ENCODE results near the gene MUC22. TPM values are rescaled to one million over a fixed set of nuclear protein-coding genes. Genes with fewer than 3 reads are reported as not detected.

The MUC22 gene
- total and polyA plus RNA-seq, 2 donors, result 0.02 to 0.05 TPM

DNA sequence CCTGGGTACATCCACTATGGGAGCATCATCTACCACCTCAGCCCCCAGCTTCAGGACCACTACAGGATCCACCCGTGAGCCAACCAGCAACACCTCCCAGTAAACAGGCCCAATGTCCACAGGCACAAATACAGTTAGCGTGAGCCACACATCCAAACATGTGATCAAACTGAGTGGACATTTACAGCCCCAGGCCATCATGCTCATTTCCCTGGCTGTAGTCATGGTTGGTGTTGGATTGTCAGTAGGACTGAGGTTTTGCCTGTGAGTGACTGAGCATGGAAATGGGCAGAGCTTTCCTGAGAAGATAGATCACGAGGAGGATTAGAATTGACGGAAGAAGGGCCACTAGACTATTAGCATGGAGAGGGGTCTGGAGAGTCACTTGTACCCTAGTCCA, 37.5 kb upstream of the MUC22 start:
- H3K4me1 ChIP-seq (ENCODE audit: control insufficient read depth in 2 of 2, insufficient read depth in 2 of 2, low read length in 2 of 2), result no peaks in the 10 kb centered on the region
- DNase-seq (ENCODE audit: low read depth in 6 of 9, low spot score in 9 of 9), result no peak
- H3K27ac ChIP-seq (ENCODE audit: low read depth in 1 of 2, low read length in 1 of 2), result no peak overlapping the region
- 97% methylated on average over 4 of the region's 4 CpGs for WGBS
- H3K27me3 ChIP-seq (ENCODE audit: control insufficient read depth in 2 of 2, insufficient read depth in 1 of 2, low read length in 1 of 2), result peaks cover 0 to 7% of the 10 kb centered on the region in 2 donors
- H3K9me3 ChIP-seq (ENCODE audit: control insufficient read depth in 2 of 2, insufficient read depth in 1 of 2, low read length in 1 of 2), result no peaks in the 10 kb centered on the region
- no peak overlapping the region for H3K4me3 ChIP-seq (ENCODE audit: low read length in 2 of 2)
- H3K36me3 ChIP-seq (ENCODE audit: control insufficient read depth in 2 of 2, insufficient read depth in 2 of 2, low read length in 1 of 2), result no peaks in the 10 kb centered on the region

- no peak for DNase-seq (ENCODE audit: low read depth in 6 of 9, low spot score in 9 of 9)
- 95% methylated on average over 4 of the region's 4 CpGs for WGBS
- H3K4me3 ChIP-seq (ENCODE audit: low read length in 2 of 2), result no peak overlapping the region
- no peaks in the 10 kb centered on the region for H3K36me3 ChIP-seq (ENCODE audit: control insufficient read depth in 2 of 2, insufficient read depth in 2 of 2, low read length in 1 of 2)
- H3K27ac ChIP-seq (ENCODE audit: low read depth in 1 of 2, low read length in 1 of 2), result no peak overlapping the region
- no peaks in the 10 kb centered on the region for H3K4me1 ChIP-seq (ENCODE audit: control insufficient read depth in 2 of 2, insufficient read depth in 2 of 2, low read length in 2 of 2)
- peaks cover 0 to 20% of the 10 kb centered on the region in 2 donors for H3K27me3 ChIP-seq (ENCODE audit: control insufficient read depth in 2 of 2, insufficient read depth in 1 of 2, low read length in 1 of 2)
- H3K9me3 ChIP-seq (ENCODE audit: control insufficient read depth in 2 of 2, insufficient read depth in 1 of 2, low read length in 1 of 2), result no peaks in the 10 kb centered on the region
These were observed 35.6 kb upstream of the MUC22 start for GRCh38 chr6:30974490-30975252.

- H3K4me3 ChIP-seq (ENCODE audit: low read length in 2 of 2), result no peak overlapping the region
- 81% methylated on average over 1 of the region's 1 CpG for WGBS
- H3K27ac ChIP-seq (ENCODE audit: low read depth in 1 of 2, low read length in 1 of 2), result no peak overlapping the region
- peaks cover 0 to 38% of the 10 kb centered on the region in 2 donors for H3K27me3 ChIP-seq (ENCODE audit: control insufficient read depth in 2 of 2, insufficient read depth in 1 of 2, low read length in 1 of 2)
- H3K36me3 ChIP-seq (ENCODE audit: control insufficient read depth in 2 of 2, insufficient read depth in 2 of 2, low read length in 1 of 2), result no peaks in the 10 kb centered on the region
- no peak for DNase-seq (ENCODE audit: low read depth in 6 of 9, low spot score in 9 of 9)
- H3K9me3 ChIP-seq (ENCODE audit: control insufficient read depth in 2 of 2, insufficient read depth in 1 of 2, low read length in 1 of 2), result no peaks in the 10 kb centered on the region
- H3K4me1 ChIP-seq (ENCODE audit: control insufficient read depth in 2 of 2, insufficient read depth in 2 of 2, low read length in 2 of 2), result no peaks in the 10 kb centered on the region
These were observed 31.1 kb upstream of the MUC22 start for GRCh38 chr6:30979141-30979540.

- Histone ChIP-seq H3K4me3 (ENCODE audit: low read length in 2 of 2) (no peak overlapping the region), H3K36me3 (ENCODE audit: control insufficient read depth in 2 of 2, insufficient read depth in 2 of 2, low read length in 1 of 2) (no peaks in the 10 kb centered on the region), H3K4me1 (ENCODE audit: control insufficient read depth in 2 of 2, insufficient read depth in 2 of 2, low read length in 2 of 2) (no peaks in the 10 kb centered on the region), H3K27ac (ENCODE audit: low read depth in 1 of 2, low read length in 1 of 2) (no peak overlapping the region), H3K9me3 (ENCODE audit: control insufficient read depth in 2 of 2, insufficient read depth in 1 of 2, low read length in 1 of 2) (no peaks in the 10 kb centered on the region), H3K27me3 (ENCODE audit: control insufficient read depth in 2 of 2, insufficient read depth in 1 of 2, low read length in 1 of 2) (peaks cover 0 to 38% of the 10 kb centered on the region in 2 donors)
- DNase-seq (ENCODE audit: low read depth in 6 of 9, low spot score in 9 of 9), result no peak
- WGBS, result 92% methylated on average over 4 of the region's 4 CpGs
These were observed 30.6 kb upstream of the MUC22 start for GRCh38 chr6:30979690-30980089.

DNA sequence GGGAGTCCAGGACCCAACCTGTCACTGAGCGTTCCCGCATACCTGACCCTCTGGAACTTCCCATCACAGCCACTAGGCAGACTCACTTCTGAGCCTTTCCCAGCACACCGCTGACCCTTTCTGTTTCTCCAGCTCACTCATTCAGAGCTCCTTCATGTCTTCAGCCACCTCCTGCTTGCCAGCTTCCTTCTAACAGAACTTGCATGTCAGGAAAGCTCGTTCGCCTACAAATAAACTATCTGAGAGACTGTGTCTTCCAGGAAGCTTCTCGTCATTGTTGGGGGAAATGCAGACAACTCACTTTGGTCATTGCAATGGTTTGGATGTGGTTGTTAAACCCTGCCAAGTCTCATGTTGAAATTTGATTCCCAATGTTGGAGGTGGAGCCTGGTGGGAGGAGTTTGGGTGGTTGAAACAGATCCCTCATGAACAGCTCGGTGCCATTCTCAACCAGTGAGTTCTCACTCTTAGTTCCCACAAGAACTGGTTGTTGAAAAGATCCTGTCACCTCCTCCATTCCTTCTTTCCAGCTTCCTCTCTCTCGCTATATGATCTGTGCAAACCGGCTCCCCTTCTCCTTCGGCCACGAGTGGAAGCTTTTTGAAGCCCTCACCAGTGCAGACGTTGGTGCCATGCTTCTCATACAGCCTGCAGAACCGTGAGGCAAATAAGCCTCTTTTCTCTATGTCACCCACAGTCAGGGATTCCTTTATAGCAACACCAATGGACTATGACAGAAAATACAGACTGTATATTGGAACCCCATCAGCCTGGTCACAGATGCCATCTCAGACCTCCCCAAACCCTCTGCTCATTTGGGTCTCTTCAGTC, 28.1 kb upstream of the MUC22 start:
- WGBS, result 36% methylated on average over 13 of the region's 13 CpGs
- Histone ChIP-seq H3K9me3 (ENCODE audit: control insufficient read depth in 2 of 2, insufficient read depth in 1 of 2, low read length in 1 of 2) (no peaks in the 10 kb centered on the region), H3K36me3 (ENCODE audit: control insufficient read depth in 2 of 2, insufficient read depth in 2 of 2, low read length in 1 of 2) (no peaks in the 10 kb centered on the region), H3K4me3 (ENCODE audit: low read length in 2 of 2) (no peak overlapping the region), H3K27ac (ENCODE audit: low read depth in 1 of 2, low read length in 1 of 2) (no peak overlapping the region), H3K4me1 (ENCODE audit: control insufficient read depth in 2 of 2, insufficient read depth in 2 of 2, low read length in 2 of 2) (no peaks in the 10 kb centered on the region), H3K27me3 (ENCODE audit: control insufficient read depth in 2 of 2, insufficient read depth in 1 of 2, low read length in 1 of 2) (peaks cover 0 to 34% of the 10 kb centered on the region in 2 donors)
- no peak for DNase-seq (ENCODE audit: low read depth in 6 of 9, low spot score in 9 of 9)

DNA sequence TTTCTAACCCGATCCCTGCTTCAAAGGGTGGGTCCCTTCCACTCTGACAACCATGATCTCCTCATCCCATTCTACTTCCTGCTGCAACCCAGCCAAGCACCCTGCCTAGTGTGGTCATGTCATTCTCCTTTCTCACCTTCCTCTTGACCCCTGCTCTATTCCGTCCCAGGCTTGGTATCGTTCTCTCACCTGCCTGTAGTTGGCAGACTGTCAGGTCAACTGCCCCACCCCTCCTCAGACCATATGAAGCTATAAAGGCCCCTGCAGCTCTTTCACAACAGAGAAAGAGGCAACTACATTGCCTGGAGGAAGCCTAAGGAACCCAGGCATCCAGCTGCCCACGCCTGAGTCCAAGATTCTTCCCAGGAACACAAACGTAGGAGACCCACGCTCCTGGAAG, 26.8 kb upstream of the MUC22 start, which contains the start of gene MUC21:
TSS of gene MUC21 (plus strand) at position 280 of the 400 bp plus-strand sequence. CDS start 241 bp downstream, outside the sequence.
- Histone ChIP-seq H3K27ac (ENCODE audit: low read depth in 1 of 2, low read length in 1 of 2) (no peak within 1 kb of the TSS), H3K4me3 (ENCODE audit: low read length in 2 of 2) (no peak within 1 kb of the TSS), H3K4me1 (ENCODE audit: control insufficient read depth in 2 of 2, insufficient read depth in 2 of 2, low read length in 2 of 2) (no peaks in the 10 kb centered on the region), H3K36me3 (ENCODE audit: control insufficient read depth in 2 of 2, insufficient read depth in 2 of 2, low read length in 1 of 2) (no peaks in the 10 kb centered on the region), H3K27me3 (ENCODE audit: control insufficient read depth in 2 of 2, insufficient read depth in 1 of 2, low read length in 1 of 2) (peaks cover 0 to 25% of the 10 kb centered on the region in 2 donors), H3K9me3 (ENCODE audit: control insufficient read depth in 2 of 2, insufficient read depth in 1 of 2, low read length in 1 of 2) (no peaks in the 10 kb centered on the region)
- WGBS, result 91% methylated on average over 6 of the region's 6 CpGs
- DNase-seq (ENCODE audit: low read depth in 6 of 9, low spot score in 9 of 9), result no peak

DNA sequence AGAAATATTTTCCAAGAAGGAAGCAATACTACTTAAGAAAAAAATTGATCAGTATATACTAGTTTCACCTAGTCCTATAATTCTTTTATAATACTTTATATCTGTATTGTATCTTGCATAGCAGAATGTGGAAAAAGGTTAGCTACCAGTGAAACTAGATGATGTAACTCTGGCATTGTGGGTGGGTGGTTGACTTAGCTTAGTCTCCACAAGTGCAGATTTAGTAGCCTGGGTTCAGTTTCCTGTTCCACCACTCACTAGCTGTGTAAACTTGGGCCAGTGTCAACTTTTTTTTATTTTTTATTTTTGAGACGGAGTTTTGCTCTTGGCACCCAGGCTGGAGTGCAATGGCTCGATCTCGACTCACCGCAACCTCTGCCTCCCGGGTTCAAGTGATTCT, 24.8 kb upstream of the MUC22 start:
- Histone ChIP-seq H3K9me3 (ENCODE audit: control insufficient read depth in 2 of 2, insufficient read depth in 1 of 2, low read length in 1 of 2) (no peaks in the 10 kb centered on the region), H3K4me3 (ENCODE audit: low read length in 2 of 2) (no peak overlapping the region), H3K27me3 (ENCODE audit: control insufficient read depth in 2 of 2, insufficient read depth in 1 of 2, low read length in 1 of 2) (peaks cover 0 to 17% of the 10 kb centered on the region in 2 donors), H3K4me1 (ENCODE audit: control insufficient read depth in 2 of 2, insufficient read depth in 2 of 2, low read length in 2 of 2) (peaks cover under 1 to 8% of the 10 kb centered on the region in 2 donors), H3K36me3 (ENCODE audit: control insufficient read depth in 2 of 2, insufficient read depth in 2 of 2, low read length in 1 of 2) (no peaks in the 10 kb centered on the region), H3K27ac (ENCODE audit: low read depth in 1 of 2, low read length in 1 of 2) (no peak overlapping the region)
- no peak for DNase-seq (ENCODE audit: low read depth in 6 of 9, low spot score in 9 of 9)
- 94% methylated on average over 5 of the region's 5 CpGs for WGBS

GRCh38 chr6:30987304-30987703, 23.0 kb upstream of the MUC22 start:
- Histone ChIP-seq H3K27me3 (ENCODE audit: control insufficient read depth in 2 of 2, insufficient read depth in 1 of 2, low read length in 1 of 2) (peaks cover 0 to 11% of the 10 kb centered on the region in 2 donors), H3K9me3 (ENCODE audit: control insufficient read depth in 2 of 2, insufficient read depth in 1 of 2, low read length in 1 of 2) (no peaks in the 10 kb centered on the region), H3K4me3 (ENCODE audit: low read length in 2 of 2) (no peak overlapping the region), H3K36me3 (ENCODE audit: control insufficient read depth in 2 of 2, insufficient read depth in 2 of 2, low read length in 1 of 2) (no peaks in the 10 kb centered on the region), H3K27ac (ENCODE audit: low read depth in 1 of 2, low read length in 1 of 2) (no peak overlapping the region), H3K4me1 (ENCODE audit: control insufficient read depth in 2 of 2, insufficient read depth in 2 of 2, low read length in 2 of 2) (peaks cover 2 to 14% of the 10 kb centered on the region in 2 donors)
- 96% methylated on average over 6 of the region's 6 CpGs for WGBS
- no peak for DNase-seq (ENCODE audit: low read depth in 6 of 9, low spot score in 9 of 9)

DNA sequence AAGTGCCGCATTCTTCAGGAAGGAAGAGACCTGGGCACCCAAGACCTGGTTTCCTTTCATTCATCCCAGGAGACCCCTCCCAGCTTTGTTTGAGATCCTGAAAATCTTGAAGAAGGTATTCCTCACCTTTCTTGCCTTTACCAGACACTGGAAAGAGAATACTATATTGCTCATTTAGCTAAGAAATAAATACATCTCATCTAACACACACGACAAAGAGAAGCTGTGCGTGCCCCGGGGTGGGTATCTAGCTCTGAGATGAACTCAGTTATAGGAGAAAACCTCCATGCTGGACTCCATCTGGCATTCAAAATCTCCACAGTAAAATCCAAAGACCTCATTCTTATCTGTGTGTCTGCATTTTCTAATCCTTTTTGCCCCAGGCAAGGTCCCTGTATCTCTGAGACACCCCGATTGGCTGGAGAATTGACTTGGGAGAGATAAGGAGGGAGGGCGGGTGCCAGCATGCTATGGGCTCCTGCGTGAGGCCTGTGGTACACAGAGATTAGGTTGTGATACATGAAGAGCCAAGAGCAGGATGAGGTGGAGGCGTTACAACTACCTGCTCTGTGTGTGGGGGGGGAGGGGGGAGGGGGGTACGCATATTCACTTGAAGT, 22.0 kb upstream of the MUC22 start:
- no peak overlapping the region for H3K4me3 ChIP-seq (ENCODE audit: low read length in 2 of 2)
- no peak for DNase-seq (ENCODE audit: low read depth in 6 of 9, low spot score in 9 of 9)
- no peaks in the 10 kb centered on the region for H3K9me3 ChIP-seq (ENCODE audit: control insufficient read depth in 2 of 2, insufficient read depth in 1 of 2, low read length in 1 of 2)
- H3K36me3 ChIP-seq (ENCODE audit: control insufficient read depth in 2 of 2, insufficient read depth in 2 of 2, low read length in 1 of 2), result no peaks in the 10 kb centered on the region
- 98% methylated on average over 9 of the region's 9 CpGs for WGBS
- H3K27me3 ChIP-seq (ENCODE audit: control insufficient read depth in 2 of 2, insufficient read depth in 1 of 2, low read length in 1 of 2), result peaks cover 0 to 4% of the 10 kb centered on the region in 2 donors
- H3K4me1 ChIP-seq (ENCODE audit: control insufficient read depth in 2 of 2, insufficient read depth in 2 of 2, low read length in 2 of 2), result peaks cover 2 to 14% of the 10 kb centered on the region in 2 donors
- no peak overlapping the region for H3K27ac ChIP-seq (ENCODE audit: low read depth in 1 of 2, low read length in 1 of 2)
